ENCODE results near the gene RXRA. TPM values are rescaled to one million over a fixed set of nuclear protein-coding genes. Genes with fewer than 3 reads are reported as not detected.

Gene RXRA
- total RNA-seq, 4 donors from 2014 or later: 53.5 to 61.5 (median 56.5) TPM

- no peaks in the 10 kb centered on the region for H3K4me1 ChIP-seq
- no peaks in the 10 kb centered on the region for H3K27me3 ChIP-seq
- H3K9me3 ChIP-seq: no peaks in the 10 kb centered on the region
- H3K27ac ChIP-seq: no peak overlapping the region
- TF ChIP-seq CTCF (IDR thresholded peaks at IDR 0.05): no peak
- no peak for TF ChIP-seq POLR2A (IDR thresholded peaks at IDR 0.05)
- no peak for TF ChIP-seq EP300 (IDR thresholded peaks at IDR 0.05)
- WGBS, 2 donors: 86 to 94% methylated on average over 24 of the region's 24 CpGs
- no peak for DNase-seq (ENCODE audit: low spot score in 2 of 2)
- H3K36me3 ChIP-seq: no peaks in the 10 kb centered on the region
- no peak overlapping the region for H3K4me3 ChIP-seq
Observed at GRCh38 chr9:134483361-134484184, 157.3 kb downstream of the RXRA start.

- Histone ChIP-seq H3K9me3 (no peaks in the 10 kb centered on the region), H3K27me3 (no peaks in the 10 kb centered on the region), H3K4me1 (no peaks in the 10 kb centered on the region), H3K27ac (no peak overlapping the region), H3K36me3 (no peaks in the 10 kb centered on the region), H3K4me3 (no peak overlapping the region)
- TF ChIP-seq POLR2A (IDR thresholded peaks at IDR 0.05): no peak
- 75% methylated on average over 3 of the region's 3 CpGs for WGBS, 2 donors
- no peak for DNase-seq (ENCODE audit: low spot score in 2 of 2)
Observed at GRCh38 chr9:134484479-134484878, 158.2 kb downstream of the RXRA start.

DNA sequence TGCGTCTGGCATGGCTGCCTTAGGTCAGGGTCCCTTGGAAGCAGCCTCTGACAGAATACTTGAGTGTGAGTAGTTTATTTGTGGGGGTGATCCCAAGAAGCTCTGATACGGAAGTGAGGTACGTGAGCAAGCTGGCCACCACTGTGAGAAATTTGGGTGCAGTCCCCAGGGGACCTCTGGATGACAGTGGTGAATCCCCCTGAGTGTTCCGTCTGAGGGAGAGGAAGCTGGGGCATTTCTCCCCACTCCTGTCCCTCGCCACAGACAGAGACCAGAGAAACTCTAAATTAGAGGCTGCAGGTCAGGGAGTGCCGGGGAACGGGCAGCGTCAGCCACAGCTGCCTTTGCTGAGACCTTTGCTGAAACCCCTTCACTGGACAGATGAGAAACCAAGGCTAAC, 159.4 kb downstream of the RXRA start:
- Histone ChIP-seq H3K36me3 (no peaks in the 10 kb centered on the region), H3K27ac (no peak overlapping the region), H3K27me3 (no peaks in the 10 kb centered on the region)

DNA sequence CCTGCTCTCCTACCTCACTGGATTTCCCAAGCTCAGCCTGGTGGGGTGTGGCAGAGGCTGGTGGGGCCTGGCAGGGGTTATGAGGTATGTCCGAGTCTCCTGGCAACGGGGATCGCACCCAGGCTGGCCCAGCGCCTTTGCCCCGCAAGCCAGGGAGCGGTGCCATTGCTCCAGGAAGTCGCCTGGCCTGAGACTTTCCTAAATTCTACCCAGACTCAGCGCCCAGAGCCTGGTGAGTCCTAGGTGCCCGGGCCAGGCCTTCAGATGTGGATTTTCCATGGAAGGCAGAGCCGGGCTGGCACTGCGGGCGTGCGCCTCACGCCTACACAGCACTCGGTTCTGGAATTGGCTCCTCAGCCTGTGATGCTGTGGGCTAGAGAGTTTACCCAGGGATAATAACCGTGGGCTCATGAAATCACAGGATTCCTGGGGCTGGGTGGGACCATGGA, 159.9 kb downstream of the RXRA start:
- TF ChIP-seq CTCF (IDR thresholded peaks at IDR 0.05): no peak
- no peaks in the 10 kb centered on the region for H3K36me3 ChIP-seq
- H3K4me3 ChIP-seq: no peak overlapping the region
- H3K27me3 ChIP-seq: no peaks in the 10 kb centered on the region
- DNase-seq (ENCODE audit: low spot score in 2 of 2): peak in 1 of 2 donors; percentile 8
- H3K9me3 ChIP-seq: no peaks in the 10 kb centered on the region
- no peaks in the 10 kb centered on the region for H3K4me1 ChIP-seq
- 79 to 86% methylated on average over 12 to 16 of the region's 16 CpGs for WGBS, 2 donors
- H3K27ac ChIP-seq: no peak overlapping the region

More for the DNA sequence above, 159.4 kb downstream of the RXRA start:
- no peak for TF ChIP-seq CTCF (IDR thresholded peaks at IDR 0.05)
- no peak for TF ChIP-seq EP300 (IDR thresholded peaks at IDR 0.05)
- no peak for TF ChIP-seq POLR2A (IDR thresholded peaks at IDR 0.05)
- DNase-seq (ENCODE audit: low spot score in 2 of 2): peak in 1 of 2 donors; percentile 2
- H3K4me3 ChIP-seq: no peak overlapping the region
- H3K4me1 ChIP-seq: no peaks in the 10 kb centered on the region
- no peaks in the 10 kb centered on the region for H3K9me3 ChIP-seq
- 93 to 94% methylated on average over 8 of the region's 8 CpGs for WGBS, 2 donors

- Histone ChIP-seq H3K36me3 (no peaks in the 10 kb centered on the region), H3K4me1 (no peaks in the 10 kb centered on the region), H3K4me3 (no peak overlapping the region), H3K27ac (no peak overlapping the region), H3K9me3 (no peaks in the 10 kb centered on the region), H3K27me3 (no peaks in the 10 kb centered on the region)
- DNase-seq (ENCODE audit: low spot score in 2 of 2): peak in 1 of 2 donors; percentile 9
- no peak for TF ChIP-seq CTCF (IDR thresholded peaks at IDR 0.05)
- no peak for TF ChIP-seq EP300 (IDR thresholded peaks at IDR 0.05)
- TF ChIP-seq POLR2A (IDR thresholded peaks at IDR 0.05): no peak
- WGBS, 2 donors: 71 to 85% methylated on average over 16 of the region's 16 CpGs
Observed at GRCh38 chr9:134486596-134486995, 160.3 kb downstream of the RXRA start.

Small RNA genes lying within 50 kb of the gene (small RNA-seq; reads per million reads assigned to genes)
- gene MIR4669: not detected

Other genes with a start within 250 kb of the RXRA start
- 10 to 100 TPM; 16.4 to 32.7 (median 24.5) TPM for gene WDR5, start 190.4 kb upstream of the RXRA start, total RNA-seq
- gene RNU6ATAC, start 161.9 kb upstream of the RXRA start, total RNA-seq: not detected

Data from tibial nerve (tissue), 4 donors.